Epidermal melanocyte (primary cell): ENCODE data around the gene MMP7.

Experiments
- DNase-seq: peaks from one replicate; pipeline ENCODE4 v3.0.0; 2011; ENCODE audit warnings: low spot score; ENCODE audit not compliant: insufficient read length

MMP7 gene, protein sequence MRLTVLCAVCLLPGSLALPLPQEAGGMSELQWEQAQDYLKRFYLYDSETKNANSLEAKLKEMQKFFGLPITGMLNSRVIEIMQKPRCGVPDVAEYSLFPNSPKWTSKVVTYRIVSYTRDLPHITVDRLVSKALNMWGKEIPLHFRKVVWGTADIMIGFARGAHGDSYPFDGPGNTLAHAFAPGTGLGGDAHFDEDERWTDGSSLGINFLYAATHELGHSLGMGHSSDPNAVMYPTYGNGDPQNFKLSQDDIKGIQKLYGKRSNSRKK

DNA sequence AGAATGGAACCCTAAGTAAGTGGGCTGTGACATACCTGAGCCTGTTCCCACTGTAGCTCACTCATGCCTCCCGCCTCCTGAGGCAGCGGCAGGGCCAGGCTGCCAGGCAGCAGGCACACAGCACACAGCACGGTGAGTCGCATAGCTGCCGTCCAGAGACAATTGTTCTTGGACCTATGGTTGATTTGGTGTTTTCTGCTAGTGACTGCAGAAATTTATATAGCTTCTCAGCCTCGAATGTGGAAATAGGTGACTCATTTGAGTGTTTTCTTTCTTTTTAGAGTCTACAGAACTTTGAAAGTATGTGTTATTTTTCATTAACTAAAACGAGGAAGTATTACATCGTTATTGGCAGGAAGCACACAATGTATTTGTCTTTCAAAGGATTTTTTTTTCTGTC is at the start of gene MMP7:
MMP7 (minus strand) TSS at position 190 of the 400 bp plus-strand sequence; CDS start at position 143, 47 bp downstream.
- DNase-seq: no peak

DNA sequence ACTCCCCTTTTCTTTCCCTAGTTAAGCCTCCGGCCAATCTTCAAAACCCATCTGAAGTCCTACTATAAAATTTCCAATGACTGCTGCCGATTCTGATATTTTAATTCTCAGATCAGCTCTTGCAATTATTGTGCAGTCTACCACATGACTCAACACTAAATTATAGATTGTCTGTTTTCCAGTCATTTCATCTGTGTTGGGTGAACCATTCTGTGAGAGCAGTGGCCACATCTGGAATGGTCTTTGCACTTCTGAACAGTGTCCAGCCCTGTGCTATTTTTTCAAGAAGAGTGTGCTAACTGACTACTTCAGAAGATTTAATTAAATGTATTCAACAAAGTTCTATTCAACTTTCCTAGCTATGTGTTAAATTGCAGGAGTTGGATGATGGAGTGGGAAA is 47.2 kb upstream of the MMP7 start:
- DNase-seq: no peak

DNA sequence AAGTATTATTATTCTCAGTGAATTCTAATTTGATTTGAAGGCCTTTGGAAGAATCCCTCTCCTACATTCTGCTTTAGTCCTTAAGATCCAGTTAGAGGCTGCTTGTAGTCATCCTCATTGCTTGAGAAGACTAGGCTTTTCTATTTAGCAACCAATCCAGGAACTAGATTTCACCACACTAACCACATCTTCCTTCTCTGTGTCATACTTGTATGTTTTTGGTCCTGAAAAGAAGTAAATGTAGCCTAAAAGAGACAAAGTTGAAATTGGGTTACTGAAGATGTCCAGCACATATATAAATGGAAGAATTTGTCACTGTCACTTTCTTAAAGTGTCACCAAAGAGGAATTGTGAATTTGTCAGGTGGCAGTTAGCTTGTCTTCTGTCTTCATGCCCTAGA is 46.6 kb upstream of the MMP7 start:
- no peak for DNase-seq

DNA sequence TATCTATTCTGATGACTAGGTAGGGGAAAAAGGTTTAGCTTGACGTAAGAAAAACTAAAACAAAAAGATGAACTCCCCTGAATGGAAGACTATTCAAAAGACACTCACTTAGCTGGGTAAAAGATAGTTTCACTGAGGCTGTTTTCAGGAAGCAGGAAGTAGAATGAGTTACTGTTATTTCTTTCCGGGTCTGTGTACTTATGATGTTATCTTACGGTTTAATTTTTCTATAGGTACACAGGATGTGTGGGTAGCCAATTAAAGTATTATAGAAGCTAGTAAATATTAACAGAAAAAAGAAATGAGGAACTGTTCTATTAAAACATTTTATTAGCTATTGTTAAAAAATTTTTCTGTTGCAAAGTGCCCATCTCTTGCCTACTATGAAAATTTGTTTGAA is 45.8 kb upstream of the MMP7 start:
- DNase-seq: no peak

DNA sequence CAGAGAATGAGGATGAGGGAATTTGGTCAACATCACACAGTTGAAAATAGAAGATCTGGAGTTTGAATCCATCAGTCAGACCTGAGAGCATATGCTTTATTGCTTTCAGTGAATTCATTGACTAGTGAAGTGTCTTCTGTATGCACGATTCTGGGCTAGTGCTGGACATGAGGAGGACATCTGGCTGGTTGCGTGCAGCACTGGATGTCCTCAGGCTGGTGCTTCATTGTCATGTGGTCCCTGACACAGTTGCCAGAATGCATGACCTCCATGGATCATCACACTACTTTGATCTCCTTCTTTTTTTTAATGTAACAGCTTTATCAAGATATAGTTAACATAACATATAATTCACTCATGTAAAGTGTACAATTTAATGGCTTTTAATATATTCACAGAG is 44.5 kb upstream of the MMP7 start:
- peak; percentile 31 for DNase-seq

DNA sequence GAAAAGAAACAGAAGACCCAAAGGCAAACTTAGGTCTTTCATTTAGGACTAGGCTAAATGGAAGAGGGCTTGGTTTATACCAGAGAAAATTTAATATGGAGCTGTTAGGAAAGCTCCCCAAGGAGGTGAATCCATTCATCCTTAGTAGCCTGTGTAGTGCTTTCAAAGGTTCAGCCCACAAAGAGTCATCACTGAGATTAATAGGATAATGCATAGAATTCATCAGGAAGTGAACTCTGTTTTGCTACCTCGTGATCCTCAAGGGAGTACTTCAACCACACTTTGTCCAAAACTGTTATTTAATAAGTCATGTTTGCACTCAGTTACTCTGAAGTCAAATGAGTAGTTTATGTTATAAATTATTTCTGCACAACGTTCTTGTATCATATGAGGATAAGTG is 43.3 kb upstream of the MMP7 start:
- no peak for DNase-seq

DNA sequence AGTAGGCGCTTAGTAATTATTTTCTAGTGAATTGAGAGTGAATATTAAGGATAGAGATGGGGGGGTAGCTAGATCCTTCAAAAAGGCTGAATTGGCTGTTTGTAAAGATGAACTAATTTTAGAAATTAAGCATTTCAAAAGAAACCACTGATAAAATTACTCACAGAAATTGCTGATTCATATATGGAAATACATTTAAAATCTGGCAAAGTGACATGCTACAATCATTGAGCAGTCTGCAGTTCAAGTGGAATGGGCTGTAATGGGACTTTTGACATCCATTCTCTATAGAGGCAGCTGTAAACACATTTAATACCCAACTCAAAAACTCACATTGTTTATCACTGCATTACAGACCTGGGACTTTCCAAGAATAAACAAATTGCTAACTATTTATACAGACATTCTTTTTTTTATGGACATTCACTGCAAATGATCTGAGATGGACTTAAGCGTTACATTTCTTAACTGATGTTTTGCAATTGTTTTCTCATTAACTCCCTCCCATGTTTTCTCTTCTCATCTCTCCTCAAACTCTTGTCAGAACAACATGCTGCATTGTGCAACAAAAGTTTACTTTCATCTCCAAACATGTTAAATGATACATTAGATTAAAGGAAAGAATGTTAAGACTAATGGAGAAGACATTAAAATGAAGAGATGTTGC is 42.1 kb upstream of the MMP7 start:
- no peak for DNase-seq

DNA sequence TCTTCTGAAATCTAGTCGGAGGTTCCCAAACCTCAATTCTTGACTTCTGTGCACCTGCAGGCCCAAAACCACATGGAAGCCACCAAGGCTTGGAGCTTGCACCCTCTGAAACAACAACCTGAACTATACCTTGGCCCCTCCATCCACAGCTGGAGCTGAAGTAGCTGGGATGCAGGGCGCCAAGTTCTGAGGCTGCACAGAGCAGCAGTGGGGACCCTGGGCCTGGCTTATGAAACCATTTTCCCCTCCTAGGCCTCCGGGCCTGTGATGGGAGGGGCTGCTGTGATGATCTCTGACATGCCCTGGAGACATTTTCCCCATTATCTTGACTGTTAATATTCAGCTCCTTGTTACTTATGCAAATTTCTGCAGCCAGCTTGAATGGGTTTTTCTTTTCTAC is 38.3 kb upstream of the MMP7 start:
- DNase-seq: no peak

DNA sequence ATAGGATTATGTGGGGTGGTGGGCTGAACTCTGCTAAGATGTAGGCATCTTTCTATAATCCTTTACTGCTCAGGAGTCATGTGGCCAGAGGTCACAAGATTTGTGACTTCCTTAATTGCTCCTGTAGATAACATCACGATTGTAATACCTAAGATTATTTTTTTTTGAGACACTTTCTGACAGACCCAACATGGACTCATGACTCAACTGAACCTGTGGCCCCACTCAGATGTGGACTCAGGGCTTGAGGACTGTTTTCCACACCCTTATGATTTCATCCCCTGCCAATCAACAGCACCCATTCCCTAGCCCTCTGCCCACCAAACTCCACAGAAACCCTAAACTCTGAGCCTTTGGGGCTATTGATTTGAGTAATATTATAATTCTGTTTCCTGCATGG is 35.6 kb upstream of the MMP7 start:
- DNase-seq: no peak

DNA sequence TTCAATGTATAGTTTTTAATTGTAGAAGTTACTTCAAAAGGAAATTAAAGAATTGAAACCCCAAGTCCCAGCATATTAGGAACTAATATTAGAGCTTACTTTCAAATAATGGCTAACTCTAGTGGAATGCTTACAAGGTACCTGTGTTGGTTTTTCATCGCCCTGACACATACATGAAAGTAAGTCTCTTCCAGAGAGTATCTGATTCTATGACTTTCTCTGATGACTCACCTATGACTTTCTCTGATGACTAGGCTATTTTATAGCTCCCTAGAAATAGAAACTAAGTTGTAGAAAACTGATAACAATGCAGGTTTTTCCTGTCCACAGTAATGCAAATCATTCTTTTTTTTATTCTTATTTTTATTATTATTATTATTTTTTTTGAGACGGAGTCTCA is 33.6 kb upstream of the MMP7 start:
- no peak for DNase-seq

DNA sequence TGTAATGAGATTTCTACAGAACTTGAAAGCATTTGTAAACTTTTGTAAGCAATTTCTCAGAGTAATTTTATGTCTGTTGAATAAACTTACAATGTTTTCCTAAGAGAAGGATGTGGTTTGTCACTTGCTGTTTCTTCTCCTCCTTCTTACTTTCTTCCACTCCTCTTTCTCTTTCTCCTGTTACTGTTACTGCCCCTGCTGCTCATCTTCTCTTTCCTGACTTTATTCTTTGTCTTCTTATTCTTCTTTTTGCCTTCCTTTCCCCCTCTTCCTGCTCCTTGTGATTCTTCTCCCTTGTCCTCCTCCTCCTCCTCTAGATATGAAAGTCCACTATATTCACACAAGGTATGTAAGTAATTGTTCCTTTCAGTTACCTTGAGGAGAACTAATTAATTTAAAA is 31.1 kb upstream of the MMP7 start:
- no peak for DNase-seq

DNA sequence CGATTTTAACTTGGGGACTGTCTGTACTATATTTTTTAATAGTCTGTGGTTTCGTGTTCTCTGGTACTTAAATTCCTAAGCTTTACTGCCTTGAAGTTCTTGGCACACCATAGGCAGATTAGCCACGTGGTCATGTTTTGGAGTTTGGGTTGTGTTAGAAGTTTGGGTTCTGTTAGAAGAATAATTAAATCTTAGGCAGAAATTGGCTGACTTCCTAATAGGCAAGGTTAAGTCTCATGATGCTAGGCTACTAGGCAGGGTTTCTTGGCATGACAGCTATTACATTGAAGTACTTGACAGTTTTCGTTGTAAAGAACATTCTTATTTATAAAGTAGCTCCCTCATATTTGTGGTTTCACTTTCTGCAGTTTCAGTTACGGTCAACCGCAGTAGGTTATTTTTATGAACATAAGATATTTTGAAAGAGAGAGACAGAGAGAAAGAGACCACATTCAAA is 30.0 kb upstream of the MMP7 start:
- DNase-seq: peak; percentile 61

DNA sequence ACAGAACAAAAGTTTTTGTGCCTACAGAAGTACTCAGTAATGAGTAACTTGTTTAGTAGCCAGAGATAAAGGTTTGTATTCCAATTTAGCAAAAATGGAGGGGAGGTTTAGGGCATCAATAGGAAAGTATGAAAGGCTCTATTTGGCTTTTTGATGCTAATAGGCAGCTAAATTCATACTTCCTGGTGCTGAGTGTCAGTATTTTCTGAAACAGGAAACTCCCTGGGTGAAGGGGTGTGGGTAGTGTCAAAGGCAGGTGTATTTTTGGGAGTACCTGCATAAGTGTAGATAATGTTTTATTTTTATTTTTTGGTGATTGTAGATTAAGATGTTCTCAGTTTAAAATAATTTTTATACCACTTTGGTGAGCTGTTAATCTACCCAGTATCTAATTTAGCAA is 29.3 kb upstream of the MMP7 start:
- no peak for DNase-seq

DNA sequence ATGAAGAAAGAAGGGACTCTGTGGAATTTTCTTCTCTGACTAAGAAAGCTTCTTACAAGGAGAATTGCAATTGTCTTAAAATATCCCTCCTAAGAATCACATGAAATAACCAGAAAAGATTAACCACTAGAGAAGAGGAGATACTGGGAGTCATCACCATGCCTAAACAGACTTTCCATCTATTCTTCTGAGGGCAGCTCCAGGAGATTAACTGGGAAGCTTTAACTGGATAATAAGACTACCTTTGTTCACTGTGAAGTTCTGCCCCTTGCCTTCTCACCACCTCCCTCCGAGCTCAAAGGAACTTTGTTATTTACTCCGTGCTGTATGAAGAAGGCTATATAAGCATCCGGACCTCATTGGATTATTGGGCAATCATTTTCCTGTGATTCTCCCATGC is 24.5 kb upstream of the MMP7 start:
- no peak for DNase-seq

DNA sequence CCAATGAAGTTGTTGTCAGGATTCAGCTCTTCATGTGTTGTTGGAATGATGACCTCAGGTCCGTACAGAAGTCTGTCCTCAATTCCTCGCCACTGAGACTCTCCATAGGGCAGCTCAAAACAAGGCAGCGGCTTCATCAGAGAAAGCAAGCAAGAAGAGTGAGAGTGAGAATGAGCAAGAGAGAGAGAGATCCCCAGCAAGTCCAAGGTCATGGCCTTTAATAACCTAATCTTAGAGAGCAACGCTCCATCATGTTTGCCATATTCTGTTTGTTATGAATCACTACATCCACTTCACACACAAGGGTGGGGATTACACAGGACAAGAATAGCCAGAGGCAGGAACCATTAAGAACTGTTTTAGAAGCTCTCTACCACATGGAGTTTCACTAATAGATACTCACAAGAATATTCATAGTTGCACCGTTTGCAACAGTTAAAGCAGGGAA is 23.3 kb upstream of the MMP7 start:
- DNase-seq: no peak

DNA sequence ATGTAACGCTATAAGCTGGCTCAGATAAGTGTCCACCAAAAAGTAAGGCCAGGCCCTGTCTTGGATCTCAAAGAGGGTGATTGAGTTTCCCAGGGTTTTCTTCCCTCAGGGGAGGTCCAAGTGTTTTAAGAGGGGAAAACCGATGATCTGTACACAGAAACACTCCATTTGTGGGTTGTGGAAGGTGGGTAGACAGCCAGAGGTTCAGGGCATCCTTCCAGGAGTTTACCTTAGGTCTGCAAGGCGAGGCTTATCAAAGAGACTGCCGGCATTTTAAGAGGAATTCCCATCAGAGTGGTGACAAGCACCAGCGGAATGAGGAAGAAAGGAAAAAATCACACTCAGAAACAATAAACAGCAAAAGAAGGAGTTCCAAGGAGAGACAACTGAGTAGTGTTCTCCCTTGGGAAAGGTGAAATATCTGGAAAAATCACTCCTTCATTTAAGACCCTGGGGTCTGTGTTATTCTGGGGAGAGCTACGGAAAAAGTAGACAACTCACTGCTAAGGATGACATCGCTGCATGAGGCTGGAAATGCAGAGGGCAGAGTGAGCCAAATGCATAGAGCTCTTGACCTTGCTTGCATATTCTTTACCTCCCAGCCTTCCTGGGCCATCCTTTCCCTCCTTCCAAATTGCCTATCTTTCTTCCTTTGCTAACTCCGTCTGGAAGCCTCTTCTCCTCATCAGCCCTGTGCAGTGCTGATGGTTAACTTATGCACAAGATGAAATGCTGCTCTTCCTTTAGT is 22.1 kb upstream of the MMP7 start:
- no peak for DNase-seq

DNA sequence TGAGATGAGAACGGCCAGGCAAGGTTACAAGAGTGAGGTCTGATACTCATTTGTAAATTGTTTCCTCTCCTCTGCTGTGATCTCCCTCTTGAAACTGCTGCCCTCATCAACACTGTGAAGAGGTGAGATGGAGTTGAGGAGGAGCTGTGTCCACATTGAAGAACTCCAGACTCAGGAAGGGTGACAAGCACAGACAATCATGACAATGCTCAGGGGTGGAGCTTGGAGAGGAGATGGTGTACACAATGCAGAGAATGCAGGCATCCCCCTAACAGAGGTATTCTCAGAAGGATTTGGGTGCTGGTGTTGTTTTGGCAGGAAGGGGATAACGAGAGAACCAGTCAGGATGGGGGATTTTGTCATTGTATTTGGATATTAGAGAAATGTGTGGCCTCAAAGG is 21.5 kb upstream of the MMP7 start:
- no peak for DNase-seq

DNA sequence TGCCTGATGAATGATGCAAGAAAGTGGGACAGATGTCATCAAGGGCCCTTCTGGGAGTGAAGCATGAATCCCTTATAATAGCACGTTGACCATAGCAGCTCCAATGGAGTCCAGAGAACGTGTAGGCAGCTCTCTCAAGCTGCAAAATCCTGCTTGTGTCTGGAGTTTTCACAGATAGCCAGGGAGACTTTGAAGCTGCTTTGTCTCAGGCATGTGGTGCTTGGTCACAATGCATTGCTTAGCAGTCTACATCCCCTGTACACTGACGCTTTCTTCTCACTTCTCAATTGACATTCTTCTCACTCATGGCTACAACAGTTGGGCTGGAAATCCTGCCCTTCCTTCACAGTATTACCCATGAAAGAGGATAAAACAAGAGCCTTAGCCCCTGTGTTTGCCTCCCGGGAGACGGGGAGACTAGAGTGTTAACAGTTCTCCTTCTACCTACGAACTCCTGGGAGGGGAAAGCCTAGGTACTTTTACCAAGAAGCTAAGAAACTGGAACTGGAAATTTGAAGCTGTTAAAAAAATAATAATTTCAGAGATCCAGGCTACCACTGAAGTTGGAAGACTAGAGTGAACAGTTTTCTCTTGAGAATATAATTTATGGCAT is 20.7 kb upstream of the MMP7 start:
- DNase-seq: no peak

DNA sequence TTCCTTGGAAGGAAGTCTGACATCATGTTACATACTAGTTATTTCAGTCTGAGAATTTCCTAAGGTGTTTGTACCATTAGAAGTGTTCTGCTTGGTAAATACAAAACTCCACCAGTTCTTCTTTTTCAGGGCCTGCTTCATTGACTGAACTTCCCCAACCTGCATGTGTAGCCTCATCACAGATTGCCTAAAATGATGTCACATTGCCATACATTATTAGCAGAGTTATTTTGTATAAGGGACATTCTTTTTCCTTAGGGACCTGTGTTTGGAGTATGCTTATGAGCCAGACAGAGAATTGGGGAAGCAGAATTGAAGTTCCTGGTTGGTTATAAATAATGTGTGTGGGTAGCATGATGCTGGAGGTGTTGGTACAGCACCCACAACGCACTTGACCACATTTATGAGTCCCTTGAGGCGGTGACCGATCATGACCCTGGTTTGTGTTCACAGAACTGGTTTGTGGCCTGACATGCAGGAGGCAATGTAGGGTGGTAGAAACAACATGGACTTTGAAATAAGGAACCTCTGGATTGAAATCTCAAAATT is 16.4 kb upstream of the MMP7 start:
- no peak for DNase-seq

DNA sequence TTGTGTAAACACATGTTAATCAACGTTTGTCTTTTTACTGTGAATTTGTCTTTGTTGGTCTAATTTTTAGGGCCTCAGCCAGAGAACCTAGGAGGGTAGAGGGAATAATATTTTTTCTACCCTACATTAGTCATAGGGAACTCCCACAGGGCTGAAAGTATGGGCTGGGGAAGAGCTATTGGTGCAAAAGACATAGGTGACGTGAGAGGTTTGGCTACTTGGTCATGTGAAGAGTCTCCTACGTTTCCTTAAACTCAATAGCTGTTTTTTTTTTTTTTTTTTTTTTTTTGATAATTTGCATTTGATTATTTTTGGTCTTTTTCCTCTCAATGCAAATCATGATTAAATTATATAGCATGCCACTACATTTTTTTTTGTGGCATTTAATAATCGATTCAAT is 15.9 kb upstream of the MMP7 start:
- DNase-seq: no peak

DNA sequence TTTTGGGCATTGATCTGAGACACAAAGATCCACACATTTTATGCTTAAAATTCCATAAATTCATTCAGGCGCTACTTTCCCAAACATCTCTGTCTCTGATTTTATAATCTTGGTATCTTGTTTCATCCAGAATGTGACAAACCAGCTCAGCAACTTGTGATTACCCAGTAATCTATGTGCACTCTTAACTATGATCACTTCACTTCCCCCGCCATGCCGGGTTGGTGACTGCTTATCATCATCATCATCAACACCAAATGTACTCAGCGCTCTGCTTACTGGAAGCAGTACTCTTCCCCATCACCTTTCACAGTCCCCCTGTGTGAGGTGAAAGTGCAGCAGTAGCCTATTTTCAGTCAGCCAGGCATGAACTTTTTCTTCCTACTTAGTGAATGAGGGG is 15.2 kb upstream of the MMP7 start:
- no peak for DNase-seq

DNA sequence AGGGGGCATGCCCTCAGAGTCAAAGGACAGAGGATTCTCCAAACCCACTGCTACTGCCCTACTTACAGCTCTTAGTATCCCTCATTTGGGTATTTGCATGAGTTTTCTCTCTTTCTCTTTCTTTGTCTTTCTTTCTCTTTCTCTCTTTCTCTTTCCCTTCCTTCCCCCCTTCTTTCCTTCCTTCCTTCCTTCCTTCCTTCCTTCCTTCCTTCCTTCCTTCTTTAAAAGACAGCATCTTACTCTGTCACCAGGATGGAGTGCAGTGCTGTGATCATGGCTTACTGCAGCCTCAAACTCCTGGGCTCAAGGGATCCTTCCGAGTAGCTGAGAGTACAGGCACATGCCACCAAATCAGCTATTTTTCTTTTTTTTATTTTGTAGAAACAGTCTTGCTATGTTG is 14.0 kb upstream of the MMP7 start:
- no peak for DNase-seq
